Right lobe of liver (tissue), 6 donors: Measurements from ENCODE around the gene BRIP1. TPM values are rescaled to one million over a fixed set of nuclear protein-coding genes. Genes with fewer than 3 reads are reported as not detected.

Source experiments
- ATAC-seq, 4 donors: fragments of 200-7000 bp; cut with Tn5 transposase; one replicate each; pipeline ENCODE4 v1.9.1; 2020; ENCODE audit warnings: mild to moderate bottlenecking in 4 of 4, moderate library complexity in 4 of 4
- DNase-seq, 3 donors: peaks; one replicate each; pipeline ENCODE4 v3.0.0-alpha.2; 2020
- H3K27ac ChIP-seq, 3 donors: fragments of 200-600 bp; one replicate each; pipeline ENCODE4 v1.8.0; 2022
- H3K27me3 ChIP-seq, 2 donors: fragments of 200-600 bp; one replicate each; pipeline ENCODE4 v1.8.0; 2022
- H3K36me3 ChIP-seq, 4 donors: fragments of 200-600 bp; sonication (generic) in 1 of 4; one replicate each; pipeline versions ENCODE4 v1.5.1 to v1.8.0; 2017 to 2022; ENCODE audit warnings: control low read depth in 1 of 4
- H3K4me1 ChIP-seq, 4 donors: fragments of 200-600 bp; sonication (generic) in 1 of 4; one replicate each; pipeline versions ENCODE4 v1.5.1 to v1.8.0; 2017 to 2022; ENCODE audit warnings: control low read depth in 1 of 4
- H3K4me3 ChIP-seq, 3 donors: fragments of 200-600 bp; one replicate each; pipeline ENCODE4 v1.8.0; 2022
- H3K9me3 ChIP-seq, 4 donors: fragments of 200-600 bp; sonication (generic) in 1 of 4; one replicate each; pipeline versions ENCODE4 v1.5.1 to v1.8.0; 2017 to 2022; ENCODE audit warnings: control low read depth in 1 of 4
- POLR2A ChIP-seq: fragments of 450-650 bp; IDR thresholded peaks from one replicate; pipeline ENCODE4 v1.6.1; 2017; ENCODE audit warnings: antibody characterized with exemption, mild to moderate bottlenecking
- WGBS: methylation state at CpG from one replicate; pipeline ENCODE4 v1.1.6; 2018; ENCODE audit warnings: low coverage, low lambda C conversion rate; ENCODE audit not compliant: insufficient coverage; ENCODE audit errors: missing lambda C conversion rate; 5-methylcytosine and 5-hydroxymethylcytosine counted together
- intact Hi-C, 2 donors: fragments of 100-400 bp; cut with DNase I; formaldehyde crosslinking; loops; one replicate each; pipeline versions ENCODE4 v1.11.2 to v1.14.1; 2022
- total RNA-seq, 6 experiments: library from RNA; depleted of rRNA in 2 of 6; stranded (reverse); fragments of >200 nt in 2 of 6; fragmentation: NEBNext Ultra II Directional in 3 of 6; extraction: Animal tissue kit (Norgen Biotek cat#: 25700) in 3 of 6; gene quantifications; one replicate each; pipeline versions ENCODE4 v1.1.0 to v1.2.4, GENCODE V29; 2016 to 2023
- TF ChIP-seq, protein P1 (sequence below), 4 donors: fragments of 200-600 bp in 3 of 4; fragments of 450-650 bp in 1 of 4; IDR thresholded peaks; one replicate each; pipeline versions ENCODE4 v1.5.1 to v1.8.0; 2016 to 2022; ENCODE audit warnings: antibody characterized with exemption in 4 of 4, mild to moderate bottlenecking in 2 of 4
- donor health status: DM: no; HTN: yes; CAD: no.
- donor health status: DM: no; HTN: no; CAD: no.
- donor health status: DM: no; HTN: no; CAD: no.
- donor health status: DM: no; HTN: yes; CAD: no.
- donor health status: DM: no; HTN: yes; CAD: no.

The BRIP1 gene
- total RNA-seq, 6 experiments from 2014 or later, result 1.0 to 1.6 (median 1.1) TPM

DNA sequence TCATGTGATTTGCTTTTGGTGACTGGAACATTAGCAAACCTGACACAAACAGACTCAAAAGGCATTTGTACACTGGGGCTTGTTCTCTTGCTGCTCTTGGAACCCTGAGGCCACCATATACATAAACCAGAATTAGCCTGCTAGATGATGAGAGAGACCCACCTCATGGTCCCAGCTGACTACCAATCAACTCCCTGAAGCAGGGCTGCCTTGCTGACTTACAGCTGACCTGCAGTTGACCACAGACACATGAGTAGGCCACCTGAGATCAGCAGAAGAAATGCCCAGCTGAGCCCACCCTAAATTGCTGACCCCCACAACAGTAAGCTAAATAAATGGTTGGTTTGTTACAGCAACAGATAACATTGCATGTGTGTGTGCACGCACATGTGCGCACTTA lies 28.7 kb downstream of the BRIP1 start:
- DNase-seq (no peak), ATAC-seq (no peak)
- 95% methylated on average over 2 of the region's 2 CpGs for whole genome bisulfite sequencing
- no peak overlapping the region for H3K4me3 ChIP-seq
- H3K27ac ChIP-seq, result no peak overlapping the region
- H3K4me1 ChIP-seq, result no peaks in the 10 kb centered on the region
- H3K9me3 ChIP-seq, result no peaks in the 10 kb centered on the region
- no peak for TF ChIP-seq POLR2A
- TF ChIP-seq, protein P1, sequence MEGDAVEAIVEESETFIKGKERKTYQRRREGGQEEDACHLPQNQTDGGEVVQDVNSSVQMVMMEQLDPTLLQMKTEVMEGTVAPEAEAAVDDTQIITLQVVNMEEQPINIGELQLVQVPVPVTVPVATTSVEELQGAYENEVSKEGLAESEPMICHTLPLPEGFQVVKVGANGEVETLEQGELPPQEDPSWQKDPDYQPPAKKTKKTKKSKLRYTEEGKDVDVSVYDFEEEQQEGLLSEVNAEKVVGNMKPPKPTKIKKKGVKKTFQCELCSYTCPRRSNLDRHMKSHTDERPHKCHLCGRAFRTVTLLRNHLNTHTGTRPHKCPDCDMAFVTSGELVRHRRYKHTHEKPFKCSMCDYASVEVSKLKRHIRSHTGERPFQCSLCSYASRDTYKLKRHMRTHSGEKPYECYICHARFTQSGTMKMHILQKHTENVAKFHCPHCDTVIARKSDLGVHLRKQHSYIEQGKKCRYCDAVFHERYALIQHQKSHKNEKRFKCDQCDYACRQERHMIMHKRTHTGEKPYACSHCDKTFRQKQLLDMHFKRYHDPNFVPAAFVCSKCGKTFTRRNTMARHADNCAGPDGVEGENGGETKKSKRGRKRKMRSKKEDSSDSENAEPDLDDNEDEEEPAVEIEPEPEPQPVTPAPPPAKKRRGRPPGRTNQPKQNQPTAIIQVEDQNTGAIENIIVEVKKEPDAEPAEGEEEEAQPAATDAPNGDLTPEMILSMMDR (IDR thresholded peaks at IDR 0.05), result no peak
- intact Hi-C loops, result loop anchor here in 1 of 2 donors (10.0 kb wide), 1 partner anchor 420 kb away; no protein-coding TSS in a partner anchor
- no peaks in the 10 kb centered on the region for H3K36me3 ChIP-seq
- no peaks in the 10 kb centered on the region for H3K27me3 ChIP-seq

DNA sequence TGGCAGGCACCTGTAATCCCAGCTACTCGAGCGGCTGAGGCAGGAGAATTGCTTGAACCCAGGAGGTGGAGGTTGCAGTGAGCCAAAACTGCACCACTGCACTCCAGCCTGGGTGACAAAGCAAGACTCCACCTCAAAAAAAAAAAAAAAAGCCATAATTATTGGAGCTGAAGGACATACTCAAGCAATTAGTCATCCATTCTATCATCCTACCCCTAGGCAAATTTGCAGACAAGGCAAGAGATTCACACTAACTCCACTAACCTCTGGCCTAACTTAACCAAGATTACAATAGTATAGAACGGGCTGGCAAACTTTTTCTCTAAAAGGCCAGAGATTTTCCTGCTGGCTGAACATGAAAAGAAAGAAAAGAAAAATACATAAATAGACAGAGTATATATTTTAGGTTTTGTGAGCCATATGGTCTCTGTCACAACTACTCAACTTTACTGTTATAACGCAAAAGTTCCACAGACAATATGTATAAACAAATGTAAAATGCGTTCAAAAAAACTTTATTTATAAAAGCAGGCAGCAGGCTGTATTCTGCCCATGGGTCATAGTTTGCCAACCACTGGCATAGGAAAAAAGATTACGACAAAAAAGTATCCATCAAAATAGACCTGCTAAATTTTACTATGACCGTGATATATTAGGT lies 29.7 kb downstream of the BRIP1 start:
- no peaks in the 10 kb centered on the region for H3K9me3 ChIP-seq
- 90% methylated on average over 7 of the region's 7 CpGs for WGBS
- no peaks in the 10 kb centered on the region for H3K4me1 ChIP-seq
- H3K36me3 ChIP-seq, result no peaks in the 10 kb centered on the region
- H3K27ac ChIP-seq, result no peak overlapping the region
- H3K27me3 ChIP-seq, result no peaks in the 10 kb centered on the region
- ATAC-seq (no peak), DNase-seq (no peak)
- intact Hi-C loops, result loop anchor here in 1 of 2 donors (10.0 kb wide), 1 partner anchor 419 kb away; no protein-coding TSS in a partner anchor
- TF ChIP-seq, protein P1 (IDR thresholded peaks at IDR 0.05), result no peak
- TF ChIP-seq POLR2A, result no peak
- H3K4me3 ChIP-seq, result no peak overlapping the region

DNA sequence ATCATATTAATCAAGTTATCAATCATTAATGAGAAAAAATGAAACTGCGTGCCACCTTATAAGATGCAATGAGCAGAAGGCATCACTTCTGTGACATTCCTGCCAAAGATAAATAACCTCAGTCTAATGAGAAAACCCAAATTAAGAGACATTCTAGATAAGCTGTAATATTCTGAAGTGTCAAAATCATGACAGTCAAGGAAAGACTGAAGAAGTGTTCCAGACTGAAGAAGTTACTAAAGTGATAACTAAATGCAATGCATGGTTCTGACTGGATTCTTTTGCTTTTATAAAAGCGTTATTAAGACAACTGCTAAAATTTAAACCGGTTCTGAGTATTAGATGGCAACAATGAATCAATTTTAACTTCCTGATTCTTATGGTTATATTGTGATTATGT lies 30.9 kb downstream of the BRIP1 start:
- no peak for TF ChIP-seq POLR2A
- TF ChIP-seq, protein P1 (IDR thresholded peaks at IDR 0.05), result no peak
- WGBS, result 96% methylated on average over 3 of the region's 3 CpGs

DNA sequence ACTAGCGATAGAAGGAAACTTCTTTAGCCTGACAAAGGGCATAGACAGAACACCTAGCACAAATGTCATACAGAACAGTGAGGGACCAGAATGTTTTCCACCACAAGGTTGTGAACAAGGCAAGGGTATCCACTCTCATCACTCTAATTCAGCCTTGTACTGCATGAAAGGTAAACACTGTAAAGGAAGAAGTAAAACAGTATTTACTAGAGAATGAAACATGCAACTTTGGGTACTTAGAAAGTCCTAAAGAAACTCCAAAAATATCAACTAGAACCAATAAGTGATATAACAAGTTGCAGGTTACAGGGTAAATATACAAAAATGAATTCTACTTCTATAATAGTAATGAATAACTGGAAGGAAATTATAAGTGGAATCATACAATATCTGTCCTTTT lies 32.2 kb downstream of the BRIP1 start:
- intact Hi-C loops, result loop anchor here in 1 of 2 donors (10.0 kb wide), 1 partner anchor 416 kb away; no protein-coding TSS in a partner anchor
- no peak for TF ChIP-seq POLR2A

More for the DNA sequence above, 30.9 kb downstream of the BRIP1 start:
- Histone ChIP-seq H3K27ac (no peak overlapping the region), H3K9me3 (no peaks in the 10 kb centered on the region), H3K27me3 (no peaks in the 10 kb centered on the region), H3K4me3 (no peak overlapping the region), H3K4me1 (no peaks in the 10 kb centered on the region), H3K36me3 (no peaks in the 10 kb centered on the region)
- no peak for DNase-seq
- ATAC-seq, result no peak
- intact Hi-C loops, result loop anchor here in 1 of 2 donors (10.0 kb wide), 1 partner anchor 418 kb away; no protein-coding TSS in a partner anchor

DNA sequence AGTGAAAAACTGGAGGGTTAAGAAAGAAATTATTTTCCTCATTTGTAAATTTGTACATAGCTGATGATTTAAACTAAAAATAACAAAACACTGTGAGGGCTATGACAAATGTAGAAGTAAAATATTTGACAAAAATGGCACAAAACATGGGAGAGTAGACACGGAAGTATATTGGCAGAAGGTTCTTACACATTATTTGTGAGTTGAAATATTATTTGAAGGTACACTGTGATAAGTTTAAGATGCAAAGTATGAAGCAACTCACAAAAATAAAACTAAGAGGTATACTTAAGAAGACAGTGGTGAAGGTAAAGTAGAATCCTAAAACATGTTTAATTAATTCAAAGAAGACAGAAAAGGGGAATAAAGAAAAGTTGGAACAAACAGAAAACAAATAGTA lies 34.6 kb downstream of the BRIP1 start:
- no peaks in the 10 kb centered on the region for H3K36me3 ChIP-seq
- no peaks in the 10 kb centered on the region for H3K9me3 ChIP-seq
- no peak overlapping the region for H3K4me3 ChIP-seq
- no peaks in the 10 kb centered on the region for H3K27me3 ChIP-seq
- TF ChIP-seq, protein P1 (IDR thresholded peaks at IDR 0.05), result no peak
- TF ChIP-seq POLR2A, result no peak
- DNase-seq (no peak), ATAC-seq (no peak)
- H3K27ac ChIP-seq, result no peak overlapping the region
- no peaks in the 10 kb centered on the region for H3K4me1 ChIP-seq
- intact Hi-C loops, result no loop called here
- WGBS, result 89% methylated on average over 1 of the region's 1 CpG

More for the DNA sequence above, 32.2 kb downstream of the BRIP1 start:
- Histone ChIP-seq H3K27ac (no peak overlapping the region), H3K4me1 (no peaks in the 10 kb centered on the region), H3K36me3 (no peaks in the 10 kb centered on the region), H3K27me3 (no peaks in the 10 kb centered on the region), H3K4me3 (no peak overlapping the region), H3K9me3 (no peaks in the 10 kb centered on the region)
- DNase-seq (no peak), ATAC-seq (no peak)
- WGBS, result 90% methylated on average over 1 of the region's 1 CpG
